Activated effector memory CD4-positive, alpha-beta T cell treated with Interleukin-2 at 50 U/mL for 16 hours (primary cell): Measurements from ENCODE around the gene CPEB3.
"Not testable (repeated sequence)": the region's sequence is repeated elsewhere in the genome, so short reads cannot be mapped to it uniquely, and the experiment has no call there.

ENCODE experiments used
- DNase-seq: peaks from one replicate; pipeline ENCODE4 v3.0.0-alpha.2; 2020

The CPEB3 gene

DNA sequence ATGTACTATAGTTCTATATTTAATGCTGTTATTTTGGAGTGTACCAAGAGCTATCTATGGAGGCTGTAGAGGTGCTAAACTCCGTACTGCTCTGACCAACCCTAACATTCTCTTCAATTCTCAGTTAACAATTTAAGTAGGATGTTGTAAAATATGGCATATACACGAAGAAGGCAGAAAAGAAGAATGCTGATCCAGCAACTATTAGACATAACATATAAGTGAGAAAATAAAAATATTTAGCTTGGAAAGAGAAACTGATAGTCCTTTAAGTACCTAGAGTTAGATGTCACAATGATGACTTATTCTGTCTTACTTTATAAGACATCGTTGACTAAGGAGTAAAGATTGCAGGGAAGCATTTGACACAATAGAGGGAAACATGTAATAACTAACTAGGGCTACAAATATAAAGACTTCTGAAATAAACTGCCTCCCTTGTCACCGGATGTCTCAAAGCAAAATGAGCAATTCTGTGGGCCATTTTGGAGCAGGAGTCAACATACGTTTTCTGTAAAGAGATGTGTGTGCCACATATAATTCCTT lies 159.5 kb downstream of the CPEB3 start:
- no peak for DNase-seq

- DNase-seq: no peak
These were observed 160.1 kb downstream of the CPEB3 start for GRCh38 chr10:92130622-92131274.

GRCh38 chr10:92126100-92126650 lies 164.7 kb downstream of the CPEB3 start:
- no peak for DNase-seq

DNA sequence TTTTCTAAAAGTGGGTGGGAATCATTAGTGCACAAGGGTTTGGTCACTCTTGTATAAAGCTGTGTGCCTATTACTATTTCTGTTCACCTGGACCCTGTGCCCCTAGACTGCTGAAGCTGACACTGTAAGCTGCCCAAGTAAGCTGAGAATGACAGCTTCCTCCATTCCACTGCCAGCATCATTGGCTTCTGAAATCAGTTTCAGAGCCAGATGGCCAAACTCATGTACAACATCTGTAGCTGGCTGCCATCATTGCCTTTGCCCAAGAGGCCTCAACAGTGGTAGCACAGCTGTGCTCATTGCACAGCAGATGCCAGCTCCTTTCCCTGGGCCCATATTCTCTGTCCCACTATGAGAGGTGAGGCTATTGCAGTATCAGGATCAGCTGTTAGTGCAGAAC lies 165.7 kb downstream of the CPEB3 start:
- DNase-seq: no peak

- no peak for DNase-seq
These were observed 166.2 kb downstream of the CPEB3 start for GRCh38 chr10:92124616-92125143.

DNA sequence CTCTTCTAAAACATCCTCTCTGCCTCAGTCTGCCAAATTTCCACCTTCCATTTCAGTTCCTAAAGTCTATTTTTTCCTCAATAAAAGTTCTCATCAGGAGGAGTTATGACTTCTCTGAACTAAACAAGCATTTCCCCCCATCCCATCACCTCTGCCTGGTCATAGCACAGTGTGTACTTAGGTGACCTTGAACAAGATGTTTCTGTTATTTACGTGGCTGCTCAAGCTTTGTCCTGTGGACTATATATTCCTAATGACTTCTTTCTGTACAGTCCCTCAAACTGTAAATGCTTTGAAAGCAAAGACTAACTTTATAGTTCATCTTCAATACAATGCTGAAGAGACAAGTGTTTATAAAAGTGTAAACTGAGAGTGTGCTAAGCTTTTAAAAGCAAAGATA lies 166.9 kb downstream of the CPEB3 start:
- DNase-seq: no peak

- no peak for DNase-seq
These were observed 167.9 kb downstream of the CPEB3 start for GRCh38 chr10:92122941-92123450.

DNA sequence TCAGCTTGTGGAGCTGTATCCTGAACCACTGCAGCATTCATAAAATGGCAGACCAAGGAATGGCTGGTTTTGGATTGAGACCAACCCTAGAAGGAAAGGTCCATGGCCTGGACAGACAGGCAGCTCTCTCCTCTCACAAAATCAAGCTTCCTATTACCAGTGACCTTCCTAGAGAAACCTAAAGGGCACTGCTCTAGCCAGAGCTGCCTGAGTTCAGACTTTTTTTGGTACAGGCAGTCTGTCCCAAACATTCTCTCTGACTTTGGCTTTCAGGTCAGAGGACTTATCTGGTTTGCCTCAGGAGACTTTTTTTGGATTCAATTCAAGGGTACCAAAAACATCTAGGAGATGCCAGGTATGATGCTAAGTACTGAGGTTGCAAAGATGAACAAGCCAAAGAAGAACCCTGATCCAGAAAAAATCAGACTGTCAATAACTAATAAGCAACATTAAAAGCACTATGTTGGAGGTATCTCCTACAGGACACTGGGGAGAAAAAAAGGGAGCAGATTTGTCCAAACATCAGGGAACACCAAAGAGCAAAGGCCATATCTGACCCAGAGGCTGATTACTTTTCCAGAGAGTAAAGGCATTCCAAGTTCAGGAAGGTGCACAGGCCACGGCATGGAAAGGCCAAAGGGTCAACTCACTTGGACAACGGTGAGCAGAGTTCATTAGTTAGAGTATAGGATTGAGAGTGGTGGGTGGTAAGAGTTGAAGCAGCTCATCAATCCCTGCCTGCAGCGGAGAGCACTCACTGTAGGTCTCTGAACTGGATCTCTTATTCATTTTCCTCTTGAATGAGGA lies 169.0 kb downstream of the CPEB3 start:
- DNase-seq: no peak

DNA sequence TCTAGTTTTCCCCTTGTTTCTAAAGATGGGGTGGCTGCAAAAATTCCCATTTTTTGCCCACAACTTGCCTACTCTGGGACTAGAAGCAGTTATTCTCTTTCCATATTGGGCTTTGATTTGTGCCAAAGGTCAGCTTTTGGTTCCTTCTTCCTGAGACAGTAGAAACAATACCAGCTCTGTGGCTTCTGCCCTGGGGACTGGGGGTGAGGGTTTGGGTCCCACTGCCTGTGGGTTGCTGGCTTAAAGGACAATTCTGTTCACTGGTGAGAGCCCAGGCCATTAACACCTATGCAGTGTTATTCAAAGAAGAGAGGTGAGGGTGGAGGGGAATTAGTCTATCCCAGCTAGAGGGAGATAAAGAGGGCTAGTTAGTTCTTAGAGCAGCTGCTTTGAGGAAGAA lies 171.5 kb downstream of the CPEB3 start:
- DNase-seq: no peak

DNA sequence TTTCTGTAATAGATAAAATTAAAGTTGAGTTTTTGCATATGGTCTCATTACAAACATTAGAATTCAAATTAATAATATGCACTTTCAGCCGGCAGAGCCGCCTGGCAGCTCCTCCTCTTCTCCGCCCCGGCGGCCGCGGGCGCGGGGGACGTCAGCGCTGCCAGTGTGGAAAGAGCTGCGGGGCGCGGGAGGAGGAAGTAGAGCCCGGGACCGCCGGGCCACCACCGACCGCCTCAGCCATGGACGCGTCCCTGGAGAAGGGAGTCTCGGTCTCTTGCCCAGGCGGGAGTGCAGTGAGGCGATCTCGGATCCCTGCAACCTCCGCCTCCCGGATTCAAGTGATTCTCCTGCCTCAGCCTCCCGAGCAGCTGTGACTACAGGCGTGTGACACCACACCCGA lies 176.0 kb downstream of the CPEB3 start:
- DNase-seq: not testable (repeated sequence)

DNA sequence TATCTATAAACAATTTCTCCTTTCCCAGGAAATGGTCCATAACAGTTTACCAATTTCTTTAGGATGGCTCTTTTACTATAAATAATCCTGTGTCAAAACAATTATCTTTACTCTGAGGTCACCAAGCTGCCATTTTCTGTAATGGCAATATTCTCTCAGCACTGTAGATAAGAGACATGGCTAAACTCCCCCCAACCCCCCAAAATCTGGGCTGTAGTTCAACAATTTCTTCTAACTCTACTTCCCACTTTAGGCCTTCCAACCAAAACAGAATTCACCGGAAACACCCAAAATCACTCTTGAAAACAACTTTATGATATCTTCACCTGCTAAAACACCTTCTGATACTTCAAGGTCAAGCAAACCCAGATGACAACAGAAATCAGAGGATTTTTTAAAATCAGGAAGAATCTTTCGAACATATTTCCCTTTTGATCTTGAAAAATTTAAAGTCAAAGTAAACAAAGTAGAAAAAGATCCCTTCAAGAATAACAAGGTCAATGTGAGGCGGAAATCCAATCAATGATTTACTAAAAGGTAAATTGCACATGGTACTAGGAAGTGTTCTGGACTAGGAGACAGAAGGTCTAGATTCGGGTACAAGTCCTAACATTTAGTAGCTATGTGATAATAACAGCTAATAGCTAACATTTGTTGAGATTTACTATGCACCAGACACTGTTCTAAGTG lies 176.8 kb downstream of the CPEB3 start:
- DNase-seq: no peak

- DNase-seq: no peak
These were observed 178.4 kb downstream of the CPEB3 start for GRCh38 chr10:92112462-92112861.

- no peak for DNase-seq
These were observed 179.4 kb downstream of the CPEB3 start for GRCh38 chr10:92111336-92111939.

DNA sequence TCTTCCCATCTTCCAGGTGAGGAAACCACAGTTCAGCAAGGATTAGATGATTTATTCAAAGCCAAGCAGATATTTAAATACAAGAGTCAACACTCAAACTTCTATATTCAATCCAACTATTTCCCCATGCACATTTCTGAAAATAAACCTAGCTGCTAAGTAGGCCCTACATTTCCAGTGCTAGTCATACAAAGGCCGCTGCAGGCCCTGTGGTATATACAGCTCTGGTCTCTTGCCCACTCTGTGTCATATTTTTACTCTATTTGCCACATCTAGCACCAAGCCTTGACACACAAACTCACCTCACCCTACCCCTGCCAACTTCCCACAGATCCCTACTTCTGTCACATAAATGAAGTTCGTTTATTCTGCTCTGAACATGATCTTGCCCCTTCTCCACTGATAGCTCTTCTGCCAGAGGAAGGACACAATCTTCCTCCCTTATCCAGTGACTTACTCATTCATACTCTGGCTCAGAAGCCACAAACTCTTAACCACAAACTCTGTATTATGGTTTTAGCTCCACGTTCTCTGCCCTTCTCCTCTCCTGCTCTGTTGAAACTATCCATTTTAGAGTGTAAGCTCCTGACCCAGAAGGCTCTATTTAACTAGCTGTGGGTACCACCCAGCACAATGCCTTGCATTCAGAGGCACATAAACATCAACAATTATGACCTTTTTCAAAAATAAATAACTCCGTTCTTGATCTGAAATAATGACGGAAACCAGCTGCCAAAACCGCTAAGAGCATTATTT lies 180.7 kb downstream of the CPEB3 start:
- DNase-seq: no peak

DNA sequence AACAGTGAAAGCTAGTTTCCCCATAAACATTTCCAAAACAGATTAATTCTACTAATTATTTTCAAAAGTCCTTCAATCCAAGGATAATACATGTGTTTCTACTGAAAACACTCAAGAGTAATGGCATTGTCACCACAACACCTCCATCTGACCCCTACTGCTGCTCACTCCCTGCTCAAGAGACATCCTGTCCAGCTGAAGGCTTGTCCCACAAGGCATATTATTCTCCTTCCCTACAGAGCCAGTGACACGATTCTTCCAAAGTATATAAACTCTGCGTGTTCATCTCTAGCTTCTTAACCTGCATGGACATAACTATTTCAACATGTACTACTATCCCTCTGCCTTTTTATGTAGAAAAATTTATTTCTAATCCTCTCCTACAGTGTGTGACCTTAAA lies 182.1 kb downstream of the CPEB3 start:
- DNase-seq: no peak

DNA sequence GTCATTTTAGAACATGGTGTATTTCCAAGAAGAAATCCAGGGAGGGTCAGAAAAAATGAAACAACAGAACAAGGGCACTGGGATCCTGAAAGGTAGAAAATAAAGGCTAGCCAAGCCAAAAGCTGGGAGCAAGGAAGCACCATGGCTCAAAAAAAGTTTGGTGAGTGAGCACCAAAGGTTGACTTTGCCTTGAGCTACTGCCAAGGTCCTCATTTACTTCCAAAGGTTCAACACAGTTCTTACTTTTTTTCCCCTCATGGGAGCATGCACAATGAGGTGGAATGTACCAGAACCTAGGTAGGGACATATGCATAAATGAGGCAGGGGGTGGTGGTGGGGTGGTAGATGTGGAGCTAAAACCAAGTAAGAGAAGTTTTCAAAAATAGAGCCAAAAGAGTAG lies 182.8 kb downstream of the CPEB3 start:
- DNase-seq: no peak

DNA sequence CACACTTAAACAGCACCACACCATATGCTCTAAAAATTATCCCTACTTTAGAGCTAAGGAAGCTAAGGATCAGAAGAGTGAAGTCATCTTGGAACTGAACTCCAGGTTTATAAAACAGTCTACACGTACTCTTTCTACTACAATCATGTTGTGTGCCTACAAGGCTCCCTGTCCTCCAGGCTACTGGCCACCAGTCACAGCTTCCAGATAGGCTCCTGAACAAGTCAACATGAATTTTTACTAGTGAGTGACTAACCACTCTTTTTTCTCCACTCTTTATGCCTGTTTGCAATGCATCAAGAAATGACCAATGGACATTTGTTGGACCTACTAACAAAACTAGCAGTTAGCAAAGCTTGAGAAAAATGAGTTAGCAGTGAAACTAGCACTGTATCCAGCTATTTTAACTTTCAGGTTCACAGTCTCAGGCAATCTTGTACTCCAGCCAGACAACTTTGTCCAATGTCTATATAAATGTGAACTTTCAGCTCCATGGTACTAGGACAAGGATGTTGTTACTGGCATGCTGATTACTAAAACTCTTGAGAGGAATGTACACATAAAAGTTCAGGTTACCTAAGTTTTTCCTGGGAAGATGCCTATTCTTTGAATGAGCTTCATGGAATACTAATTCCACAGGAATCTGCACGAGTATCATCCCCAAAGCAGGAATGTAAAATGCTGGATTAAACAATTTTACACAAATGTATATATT lies 187.3 kb downstream of the CPEB3 start:
- no peak for DNase-seq

DNA sequence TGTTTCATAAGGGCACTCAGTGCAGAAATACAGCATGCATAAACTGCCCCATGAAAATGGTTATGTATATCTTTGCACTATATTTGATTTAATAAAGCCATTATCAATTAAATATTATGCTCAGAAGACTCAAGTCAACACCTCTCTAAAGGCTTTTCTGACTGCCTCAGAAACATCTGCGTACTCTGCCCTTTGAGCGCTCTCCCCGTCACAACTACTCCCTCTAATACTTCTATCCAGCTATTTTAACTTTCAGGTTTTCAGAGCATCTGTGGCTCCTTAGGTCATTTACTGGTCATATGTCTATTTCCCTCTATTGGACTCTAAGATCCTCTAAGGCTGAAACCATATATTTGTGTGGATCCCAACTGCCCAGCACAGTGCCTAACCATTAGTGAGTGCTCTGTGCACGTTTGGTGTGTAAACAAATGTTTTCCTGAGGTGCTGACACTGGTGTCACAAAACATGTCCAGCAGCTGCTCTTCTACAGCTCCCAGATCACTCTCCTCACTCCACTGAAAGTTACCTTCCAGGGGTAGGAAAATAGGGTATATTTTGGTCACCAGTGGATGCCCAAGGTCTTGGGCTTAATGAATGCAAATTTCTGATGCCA lies 188.2 kb downstream of the CPEB3 start:
- no peak for DNase-seq

GRCh38 chr10:92094960-92095359 lies 195.9 kb downstream of the CPEB3 start:
- no peak for DNase-seq

DNA sequence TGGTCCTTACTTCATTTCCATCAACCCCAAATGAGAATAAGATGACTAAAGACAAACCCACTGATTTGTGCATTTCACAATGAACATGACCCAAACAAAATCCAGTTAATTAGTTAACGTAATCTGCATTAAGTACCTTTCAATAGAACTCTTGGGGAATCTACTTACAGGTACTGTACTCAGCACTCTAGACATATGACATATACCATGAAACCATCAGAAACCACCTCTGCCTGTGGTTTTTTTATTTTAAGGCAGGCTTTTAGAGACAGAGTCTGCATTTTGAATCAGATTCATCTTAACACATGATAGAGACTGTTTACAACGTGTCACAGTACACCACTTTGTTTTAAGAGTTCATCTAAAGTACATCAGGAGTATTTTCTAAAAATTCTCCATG lies 198.9 kb downstream of the CPEB3 start:
- no peak for DNase-seq
